Nephron (organoid): ENCODE data around the gene OR52B4.
"Not testable (repeated sequence)": the region's sequence is repeated elsewhere in the genome, so short reads cannot be mapped to it uniquely, and the experiment has no call there.

Source experiments
- H3K27ac Mint-ChIP-seq, 3 experiments: 2 replicates each; pipeline ENCODE4 v1.8.0; 2020; ENCODE audit warnings: mixed read lengths in 3 of 3, mild to moderate bottlenecking in 2 of 3, moderate library complexity in 1 of 3
- H3K27me3 Mint-ChIP-seq: 2 replicates; pipeline ENCODE4 v1.8.0; 2021; ENCODE audit warnings: low read depth, mild to moderate bottlenecking, moderate library complexity, mixed read lengths
- H3K36me3 Mint-ChIP-seq: 2 replicates; pipeline ENCODE4 v1.8.0; 2020; ENCODE audit warnings: low read depth, mixed read lengths
- H3K4me1 Mint-ChIP-seq: 2 replicates; pipeline ENCODE4 v1.8.0; 2020; ENCODE audit warnings: mixed read lengths
- H3K4me3 Mint-ChIP-seq, 3 experiments: 2 replicates each; pipeline ENCODE4 v1.8.0; 2020; ENCODE audit warnings: mild to moderate bottlenecking in 3 of 3, mixed read lengths in 3 of 3, moderate library complexity in 2 of 3
- H3K9me3 Mint-ChIP-seq: 2 replicates; pipeline ENCODE4 v1.8.0; 2020; ENCODE audit warnings: mixed read lengths
- TF ChIP-seq, protein P1 (sequence below), 3 experiments: fragments of 200-600 bp; sonication (generic); IDR thresholded peaks; one replicate each; pipeline ENCODE4 v1.5.0; 2021; ENCODE audit warnings: antibody characterized with exemption in 3 of 3; ENCODE audit not compliant: unreplicated experiment in 3 of 3

Gene OR52B4

DNA sequence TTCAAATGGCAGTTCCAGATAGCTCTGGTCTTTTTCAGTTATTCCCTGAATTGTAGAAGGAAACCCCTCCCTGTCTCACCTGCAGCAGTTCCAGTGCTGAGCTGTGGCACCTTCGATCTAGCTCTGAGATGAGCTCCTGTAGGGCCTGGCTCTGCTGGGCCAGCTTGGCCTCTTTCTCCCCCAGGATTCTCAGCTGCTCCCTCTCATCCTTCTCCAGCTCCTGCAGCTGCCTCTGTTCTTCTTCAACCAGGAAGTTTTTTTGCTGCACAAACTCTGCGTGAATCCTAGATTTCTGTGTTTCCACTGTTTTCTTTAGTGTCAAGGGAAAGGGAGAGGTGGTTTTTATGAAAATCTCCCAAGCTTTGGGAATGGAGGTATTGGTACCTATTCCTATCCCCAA is 20.0 kb upstream of the OR52B4 start:
- Mint-ChIP-seq H3K36me3 (peaks cover 76% of the 10 kb centered on the region), H3K9me3 (peaks cover 4% of the 10 kb centered on the region), H3K4me1 (peaks cover 6% of the 10 kb centered on the region), H3K27ac (no peak overlapping the region), H3K27me3 (no peaks in the 10 kb centered on the region), H3K4me3 (no peak overlapping the region)
- TF ChIP-seq, protein P1, sequence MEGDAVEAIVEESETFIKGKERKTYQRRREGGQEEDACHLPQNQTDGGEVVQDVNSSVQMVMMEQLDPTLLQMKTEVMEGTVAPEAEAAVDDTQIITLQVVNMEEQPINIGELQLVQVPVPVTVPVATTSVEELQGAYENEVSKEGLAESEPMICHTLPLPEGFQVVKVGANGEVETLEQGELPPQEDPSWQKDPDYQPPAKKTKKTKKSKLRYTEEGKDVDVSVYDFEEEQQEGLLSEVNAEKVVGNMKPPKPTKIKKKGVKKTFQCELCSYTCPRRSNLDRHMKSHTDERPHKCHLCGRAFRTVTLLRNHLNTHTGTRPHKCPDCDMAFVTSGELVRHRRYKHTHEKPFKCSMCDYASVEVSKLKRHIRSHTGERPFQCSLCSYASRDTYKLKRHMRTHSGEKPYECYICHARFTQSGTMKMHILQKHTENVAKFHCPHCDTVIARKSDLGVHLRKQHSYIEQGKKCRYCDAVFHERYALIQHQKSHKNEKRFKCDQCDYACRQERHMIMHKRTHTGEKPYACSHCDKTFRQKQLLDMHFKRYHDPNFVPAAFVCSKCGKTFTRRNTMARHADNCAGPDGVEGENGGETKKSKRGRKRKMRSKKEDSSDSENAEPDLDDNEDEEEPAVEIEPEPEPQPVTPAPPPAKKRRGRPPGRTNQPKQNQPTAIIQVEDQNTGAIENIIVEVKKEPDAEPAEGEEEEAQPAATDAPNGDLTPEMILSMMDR (IDR thresholded peaks at IDR 0.05; ENCODE audit: unreplicated experiment in 3 of 3) = no peak

DNA sequence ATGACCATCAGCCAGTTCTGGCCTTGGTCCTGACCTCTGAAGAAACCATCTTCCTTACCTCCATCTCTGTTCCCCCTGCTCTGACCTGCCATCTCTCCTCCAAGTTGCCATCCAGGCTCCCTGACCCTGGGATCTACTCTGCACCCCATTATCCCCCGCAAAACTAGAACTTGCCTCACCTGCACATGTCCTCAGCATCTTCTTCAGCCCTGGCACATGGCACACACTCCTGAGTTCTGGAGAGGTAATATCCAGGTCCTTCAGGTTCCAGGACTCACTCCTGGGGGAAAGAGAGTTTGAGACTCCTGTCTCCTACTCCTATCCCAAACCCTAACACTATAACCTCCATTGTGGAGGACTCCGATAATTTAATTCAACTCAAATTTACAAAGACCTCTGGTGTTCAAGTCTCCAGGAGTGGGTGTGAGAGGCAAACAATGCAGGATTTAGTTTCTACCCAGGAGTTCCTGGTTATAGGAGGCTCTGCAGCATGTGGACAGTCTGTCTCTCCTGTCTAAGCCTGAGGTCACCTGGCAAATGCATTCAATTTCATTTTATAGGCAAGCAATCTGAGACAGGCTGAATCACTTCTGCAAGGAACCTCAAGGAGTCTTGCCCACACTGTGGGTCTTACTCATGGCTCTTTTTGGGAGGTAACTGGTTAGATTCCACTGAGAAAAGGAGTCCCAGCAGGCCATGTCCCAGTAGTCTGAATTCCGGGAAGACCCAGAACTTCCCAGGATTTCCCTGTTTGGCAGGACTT is 18.0 kb upstream of the OR52B4 start:
- Mint-ChIP-seq H3K27ac (no peak overlapping the region), H3K4me1 (no peaks in the 10 kb centered on the region), H3K27me3 (no peaks in the 10 kb centered on the region), H3K4me3 (no peak overlapping the region), H3K36me3 (peaks cover 68% of the 10 kb centered on the region), H3K9me3 (peaks cover 4% of the 10 kb centered on the region)
- TF ChIP-seq, protein P1 (IDR thresholded peaks at IDR 0.05; ENCODE audit: unreplicated experiment in 3 of 3) = no peak

DNA sequence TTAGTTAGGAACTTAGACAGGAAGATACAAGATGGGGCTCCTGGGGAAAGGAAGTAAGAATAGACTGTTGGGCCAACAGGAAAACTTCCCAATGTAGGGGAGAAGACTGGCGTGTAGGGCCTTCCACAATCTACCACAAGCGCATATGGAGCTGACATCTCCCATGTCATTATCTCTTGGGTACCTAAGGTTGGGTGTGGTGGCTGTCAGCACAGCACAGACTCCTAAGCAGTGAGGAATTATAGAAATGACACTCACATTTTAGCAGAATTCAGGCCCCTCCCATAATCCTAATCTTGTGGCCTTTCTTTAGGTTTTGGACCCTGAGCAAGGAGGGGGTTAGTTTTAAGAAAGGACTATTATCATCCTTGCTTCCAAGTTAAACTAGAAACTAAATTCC is 13.7 kb upstream of the OR52B4 start:
- no peaks in the 10 kb centered on the region for H3K27me3 Mint-ChIP-seq
- H3K4me1 Mint-ChIP-seq = no peaks in the 10 kb centered on the region
- no peak overlapping the region for H3K4me3 Mint-ChIP-seq
- peaks cover 30% of the 10 kb centered on the region for H3K36me3 Mint-ChIP-seq
- H3K27ac Mint-ChIP-seq = no peak overlapping the region
- TF ChIP-seq, protein P1 (IDR thresholded peaks at IDR 0.05; ENCODE audit: unreplicated experiment in 3 of 3) = no peak
- H3K9me3 Mint-ChIP-seq = no peaks in the 10 kb centered on the region

DNA sequence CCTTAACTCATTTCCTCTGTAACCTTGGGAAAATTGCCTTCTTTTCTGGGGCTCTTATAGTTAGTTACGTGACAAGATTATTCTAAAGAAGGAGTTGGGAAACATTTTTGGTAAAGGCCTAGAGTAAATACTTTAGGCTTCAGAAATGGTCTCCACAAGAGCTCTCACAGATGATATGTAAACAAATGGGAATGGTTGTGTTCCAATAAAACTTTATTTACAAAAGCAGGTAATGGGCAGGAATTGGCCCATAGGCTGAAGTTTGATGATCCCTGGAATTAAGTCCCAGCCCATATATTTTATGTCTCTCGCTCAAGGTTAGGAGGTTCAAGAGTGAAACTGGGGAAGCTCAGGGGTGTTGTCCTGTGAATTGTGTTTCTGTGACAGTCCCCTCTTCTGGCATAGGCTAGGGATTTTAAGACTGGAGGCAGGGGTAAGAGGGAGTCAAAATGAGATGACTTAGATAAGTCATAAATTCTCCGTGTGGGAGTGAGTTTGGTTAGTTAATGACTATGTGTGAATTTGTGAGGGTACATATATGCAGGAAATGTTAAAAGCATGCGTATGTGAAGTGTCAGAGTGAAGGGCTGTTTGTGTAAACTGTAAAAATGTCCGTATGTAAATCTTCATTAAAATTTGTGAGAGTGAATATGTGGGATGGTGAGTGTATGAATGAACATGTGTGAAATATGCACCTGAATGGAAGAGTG is 7.4 kb upstream of the OR52B4 start:
- H3K4me3 Mint-ChIP-seq = no peak overlapping the region
- no peaks in the 10 kb centered on the region for H3K4me1 Mint-ChIP-seq

DNA sequence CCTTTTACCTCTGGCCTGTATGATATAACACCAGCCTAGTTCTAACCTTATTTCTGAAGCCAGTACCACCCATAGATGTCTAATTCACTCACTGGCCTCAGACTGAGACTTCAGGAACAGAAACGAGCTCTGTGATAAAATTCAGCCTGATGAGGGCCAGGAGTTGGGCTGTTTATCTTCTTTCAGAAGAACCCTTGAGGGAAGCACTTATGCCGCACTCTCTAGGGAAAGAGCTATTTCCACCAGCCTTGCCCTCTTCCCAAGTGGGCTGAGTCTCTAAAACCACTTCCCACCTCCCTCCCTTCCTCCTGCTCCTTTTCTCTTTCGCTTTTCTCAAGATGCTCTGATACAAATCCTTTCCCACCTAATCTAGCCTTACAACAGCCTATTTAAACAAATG is 2.0 kb upstream of the OR52B4 start:
- H3K27me3 Mint-ChIP-seq = no peaks in the 10 kb centered on the region
- H3K9me3 Mint-ChIP-seq = no peaks in the 10 kb centered on the region
- no peak overlapping the region for H3K27ac Mint-ChIP-seq
- H3K4me3 Mint-ChIP-seq = no peak overlapping the region
- H3K36me3 Mint-ChIP-seq = no peaks in the 10 kb centered on the region
- TF ChIP-seq, protein P1 (IDR thresholded peaks at IDR 0.05; ENCODE audit: unreplicated experiment in 3 of 3) = no peak
- no peaks in the 10 kb centered on the region for H3K4me1 Mint-ChIP-seq

More for the DNA sequence above, 7.4 kb upstream of the OR52B4 start:
- TF ChIP-seq, protein P1 (IDR thresholded peaks at IDR 0.05; ENCODE audit: unreplicated experiment in 3 of 3) = no peak
- H3K9me3 Mint-ChIP-seq = no peaks in the 10 kb centered on the region
- no peaks in the 10 kb centered on the region for H3K36me3 Mint-ChIP-seq
- H3K27ac Mint-ChIP-seq = no peak overlapping the region
- no peaks in the 10 kb centered on the region for H3K27me3 Mint-ChIP-seq

DNA sequence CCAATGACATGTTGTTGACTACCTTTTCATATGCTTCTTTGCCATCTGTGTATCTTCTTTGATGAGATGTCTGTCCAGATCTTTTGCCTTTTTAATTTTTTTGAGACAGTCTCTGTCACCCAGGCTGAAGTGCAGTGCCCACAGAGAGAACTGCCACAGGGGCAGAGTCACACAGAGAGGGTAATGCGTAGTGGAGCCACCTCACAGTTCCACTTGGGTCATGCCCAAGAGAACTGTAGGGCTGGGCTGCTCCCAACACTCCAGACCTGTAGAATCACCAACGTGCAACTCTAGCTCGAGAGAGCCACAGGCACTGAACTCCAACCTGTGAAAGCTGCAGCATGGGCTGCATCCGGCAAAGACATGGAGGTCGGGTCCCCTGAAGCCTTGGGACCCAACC is 20.0 kb downstream of the OR52B4 start:
- not testable (repeated sequence) for H3K27me3 Mint-ChIP-seq, H3K27ac Mint-ChIP-seq, H3K9me3 Mint-ChIP-seq, H3K4me1 Mint-ChIP-seq, H3K36me3 Mint-ChIP-seq, H3K4me3 Mint-ChIP-seq

DNA sequence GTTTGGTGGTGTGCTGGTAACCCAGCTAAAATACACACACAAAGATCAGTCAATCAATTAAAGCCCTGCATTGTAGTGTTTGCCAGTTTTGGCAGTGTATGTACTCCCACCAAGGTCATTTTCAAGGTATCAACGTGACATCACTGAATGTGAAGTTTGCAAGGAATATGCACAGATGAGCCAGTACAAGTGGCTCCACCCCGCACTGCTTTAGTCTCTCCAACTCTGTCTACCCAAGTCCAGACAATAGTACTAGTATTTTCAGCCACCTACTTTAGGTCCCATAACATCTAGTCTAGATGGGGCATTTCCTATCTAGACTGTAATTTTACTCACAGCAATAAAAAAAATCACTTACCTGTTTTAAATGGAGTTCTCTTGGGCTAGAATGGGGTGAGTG is 22.8 kb downstream of the OR52B4 start:
- not testable (repeated sequence) for H3K36me3 Mint-ChIP-seq, H3K27ac Mint-ChIP-seq, H3K4me1 Mint-ChIP-seq, H3K4me3 Mint-ChIP-seq, H3K27me3 Mint-ChIP-seq, H3K9me3 Mint-ChIP-seq

DNA sequence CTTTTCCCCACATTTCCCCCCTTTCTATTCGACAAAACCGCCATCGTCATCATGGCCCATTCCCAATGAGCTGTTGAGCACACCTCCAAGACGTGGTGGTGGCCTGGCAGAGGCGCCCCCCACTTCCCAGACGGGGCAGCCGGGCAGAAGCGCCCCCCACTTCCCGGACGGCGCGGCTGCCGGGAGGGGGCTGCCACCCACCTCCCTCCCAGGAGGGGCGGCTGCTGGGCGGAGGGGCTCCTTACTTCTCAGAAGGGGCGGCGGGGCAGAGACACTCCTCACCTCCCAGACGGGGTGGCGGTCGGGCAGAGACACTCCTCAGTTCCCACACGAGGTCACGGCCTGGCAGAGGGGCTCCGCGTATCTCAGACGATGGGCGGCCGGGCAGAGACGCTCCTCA is 33.8 kb downstream of the OR52B4 start:
- not testable (repeated sequence) for H3K4me3 Mint-ChIP-seq, H3K9me3 Mint-ChIP-seq, H3K4me1 Mint-ChIP-seq, H3K27me3 Mint-ChIP-seq, H3K36me3 Mint-ChIP-seq, H3K27ac Mint-ChIP-seq
